Glomerular endothelial cell (primary cell): ENCODE data around the gene SF3A1. TPM values are rescaled to one million over a fixed set of nuclear protein-coding genes. Genes with fewer than 3 reads are reported as not detected.

Experiments
- DNase-seq: peaks from one replicate; pipeline ENCODE4 v3.0.0-alpha.2; 2011; ENCODE audit warnings: low read depth, low spot score; ENCODE audit errors: extremely low read depth
- total RNA-seq: library from RNA; depleted of rRNA; stranded (reverse); fragments of >200 nt; gene quantifications from 2 replicates; pipeline ENCODE4 v1.2.3, GENCODE V29; 2015

Gene SF3A1
- total RNA-seq, 1 donor from 2014 or later, result 116 TPM

GRCh38 chr22:30307041-30307574 lies 49.6 kb downstream of the SF3A1 start:
- DNase-seq, result no peak

DNA sequence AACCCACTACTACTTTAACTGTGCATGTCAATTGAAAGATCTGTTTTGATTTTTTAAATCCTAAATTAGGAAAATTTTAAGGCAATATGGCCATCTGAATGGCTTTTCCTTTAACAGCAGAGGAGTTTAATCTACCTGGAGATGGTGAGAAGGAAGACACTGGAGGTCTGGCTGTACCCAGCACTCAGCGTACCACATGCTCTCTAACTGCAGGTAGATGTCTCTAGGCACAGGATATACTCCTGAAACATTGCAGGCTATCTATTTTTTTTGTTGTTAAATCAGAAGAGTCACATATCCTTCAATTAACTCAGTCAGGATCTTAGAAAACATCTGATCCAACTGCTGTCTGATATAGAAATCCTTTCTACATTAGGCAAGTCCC lies 50.1 kb downstream of the SF3A1 start:
- no peak for DNase-seq

- DNase-seq, result no peak
These were observed 50.6 kb downstream of the SF3A1 start for GRCh38 chr22:30305906-30306626.

- no peak for DNase-seq
These were observed 51.2 kb downstream of the SF3A1 start for GRCh38 chr22:30305519-30305905.

GRCh38 chr22:30304495-30305244 lies 52.0 kb downstream of the SF3A1 start:
- DNase-seq, result no peak

GRCh38 chr22:30302810-30303138 lies 53.9 kb downstream of the SF3A1 start:
- no peak for DNase-seq

- no peak for DNase-seq
These were observed 54.5 kb downstream of the SF3A1 start for GRCh38 chr22:30301995-30302809.

DNA sequence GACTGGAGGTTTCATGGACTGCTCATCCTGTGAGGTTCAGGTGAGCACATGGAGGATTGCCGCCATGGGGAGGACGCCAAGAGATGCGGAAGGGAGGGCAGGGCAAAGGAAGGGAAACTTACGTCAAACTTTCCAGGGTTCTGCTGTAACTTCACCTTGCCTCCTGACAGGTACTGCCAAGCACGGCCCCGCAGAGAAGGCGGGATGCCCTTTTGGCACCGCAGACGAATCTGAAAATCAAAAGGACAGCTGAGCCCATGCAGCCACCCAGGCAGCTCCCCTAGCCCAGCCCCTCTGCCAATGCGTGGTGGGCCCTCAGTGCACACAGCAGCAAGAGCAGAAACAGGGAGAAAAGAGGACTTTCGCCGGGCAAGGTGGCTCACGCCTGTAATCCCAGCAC lies 57.4 kb downstream of the SF3A1 start:
- DNase-seq, result no peak

GRCh38 chr22:30297991-30298701 lies 58.5 kb downstream of the SF3A1 start:
- no peak for DNase-seq

DNA sequence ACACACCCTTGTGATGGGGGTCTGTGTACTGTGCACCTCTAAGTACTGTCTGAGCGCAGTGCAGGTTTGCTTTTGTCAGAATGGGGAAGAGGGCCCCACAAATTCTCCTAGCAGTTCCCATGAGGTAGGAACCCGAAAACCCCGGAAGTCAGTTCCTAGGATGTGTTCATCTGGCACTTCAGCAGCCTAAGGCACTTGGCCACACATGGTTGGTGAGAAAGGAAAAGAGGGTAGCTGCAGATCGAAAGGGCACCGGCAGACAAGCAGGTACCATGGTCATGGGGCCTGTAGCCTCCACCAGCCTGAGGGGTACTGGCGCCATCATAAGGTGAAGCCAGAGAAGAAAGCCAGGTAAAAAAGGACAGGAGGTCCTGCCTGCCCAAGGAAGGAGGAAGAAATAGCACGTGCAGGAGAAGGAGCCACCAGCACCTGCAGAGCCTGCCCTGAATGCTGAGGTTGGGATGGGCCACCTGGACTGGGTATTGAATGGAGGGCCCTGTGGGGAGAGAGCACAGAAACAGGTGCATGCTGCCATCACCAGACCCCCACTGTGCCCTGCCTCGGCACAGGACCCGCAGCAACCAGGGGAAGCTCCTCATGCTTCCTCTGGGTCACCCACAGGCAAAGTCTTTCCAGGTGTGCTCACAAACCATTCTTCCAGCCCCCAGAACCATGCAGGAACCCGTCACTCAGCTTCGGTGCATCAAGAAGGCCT lies 59.3 kb downstream of the SF3A1 start:
- no peak for DNase-seq

GRCh38 chr22:30296833-30297232 lies 59.9 kb downstream of the SF3A1 start:
- no peak for DNase-seq

- DNase-seq, result no peak
These were observed 60.4 kb downstream of the SF3A1 start for GRCh38 chr22:30296324-30296723.

DNA sequence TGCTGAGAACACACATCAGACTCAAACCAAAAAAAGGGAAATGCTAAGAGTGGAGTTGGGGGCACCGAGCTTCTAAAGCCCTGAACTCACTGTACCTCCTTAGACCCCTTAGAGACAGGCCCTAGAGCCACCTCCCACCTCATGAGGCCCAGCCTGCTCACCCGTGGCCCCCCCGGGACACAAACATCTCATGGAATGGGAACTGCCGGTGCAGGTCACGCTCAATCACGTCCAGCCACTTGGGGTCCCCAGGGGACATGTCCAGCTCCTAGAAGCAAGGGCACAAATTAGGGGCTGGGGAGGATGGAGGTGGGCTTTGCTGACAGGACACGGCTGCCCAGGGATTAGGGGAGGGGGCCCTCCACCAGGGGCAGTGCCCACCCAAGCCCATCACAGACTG lies 61.1 kb downstream of the SF3A1 start:
- no peak for DNase-seq

- no peak for DNase-seq
These were observed 61.9 kb downstream of the SF3A1 start for GRCh38 chr22:30294830-30295229.

GRCh38 chr22:30294066-30294465 lies 62.6 kb downstream of the SF3A1 start:
- no peak for DNase-seq

- DNase-seq, result no peak
These were observed 63.7 kb downstream of the SF3A1 start for GRCh38 chr22:30293026-30293425.

GRCh38 chr22:30292069-30292970 lies 64.4 kb downstream of the SF3A1 start:
- no peak for DNase-seq

- DNase-seq, result peak; percentile 71
These were observed 65.4 kb downstream of the SF3A1 start for GRCh38 chr22:30291058-30291892.
